Sigmoid colon (tissue), 7 donors: ENCODE results near the gene C7. TPM values are rescaled to one million over a fixed set of nuclear protein-coding genes. Genes with fewer than 3 reads are reported as not detected.
A peak's percentile ranks its signal among the peaks of the same experiment; 100 is the strongest.

Source experiments
- DNase-seq: peaks from one replicate; pipeline ENCODE4 v3.0.0-alpha.2; 2019
- H3K27ac ChIP-seq, 4 donors: fragments of 200-600 bp; sonication (generic); one replicate each; pipeline ENCODE4 v1.5.1; 2016 to 2019; ENCODE audit warnings: mild to moderate bottlenecking in 1 of 4
- H3K27me3 ChIP-seq, 3 donors: fragments of 200-600 bp; sonication (generic); one replicate each; pipeline ENCODE4 v1.5.1; 2019; ENCODE audit warnings: mild to moderate bottlenecking in 1 of 3
- H3K36me3 ChIP-seq, 4 donors: fragments of 200-600 bp; sonication (generic); one replicate each; pipeline ENCODE4 v1.5.1; 2016 to 2019
- H3K4me1 ChIP-seq, 4 donors: fragments of 200-600 bp; sonication (generic); one replicate each; pipeline ENCODE4 v1.5.1; 2017 to 2019
- H3K4me3 ChIP-seq, 4 donors: fragments of 200-600 bp; sonication (generic); one replicate each; pipeline ENCODE4 v1.5.1; 2017 to 2019; ENCODE audit warnings: mild to moderate bottlenecking in 2 of 4, moderate library complexity in 1 of 4
- H3K9me3 ChIP-seq, 4 donors: fragments of 200-600 bp in 3 of 4; sonication (generic) in 3 of 4; one replicate each; pipeline versions ENCODE4 v1.5.1 to v1.6.1; 2013 to 2019
- CTCF ChIP-seq, 4 experiments: fragments of 450-650 bp in 3 of 4; fragments of 200-600 bp in 1 of 4; IDR thresholded peaks; one replicate each; pipeline ENCODE4 v1.5.1; 2016 to 2019; ENCODE audit warnings: antibody characterized with exemption in 4 of 4, mild to moderate bottlenecking in 3 of 4, moderate library complexity in 2 of 4
- EP300 ChIP-seq, 4 donors: sonication (generic); formaldehyde crosslinking; IDR thresholded peaks; one replicate each; pipeline ENCODE4 v1.6.1; 2017; ENCODE audit warnings: antibody characterized with exemption in 4 of 4
- POLR2A ChIP-seq, 2 donors: fragments of 450-650 bp; IDR thresholded peaks; one replicate each; pipeline ENCODE4 v1.6.1; 2016; ENCODE audit warnings: antibody characterized with exemption in 2 of 2, mild to moderate bottlenecking in 2 of 2, moderate library complexity in 2 of 2
- POLR2AphosphoS5 ChIP-seq, 4 donors: sonication (generic); formaldehyde crosslinking; IDR thresholded peaks; one replicate each; pipeline ENCODE4 v1.6.1; 2017; ENCODE audit warnings: antibody characterized with exemption in 4 of 4
- WGBS, 2 donors: extraction: QIAGEN DNeasy Blood & Tissue Kit; methylation state at CpG; one replicate each; pipeline ENCODE4 v1.1.7; 2013; 5-methylcytosine and 5-hydroxymethylcytosine counted together
- intact Hi-C: fragments of 100-400 bp; cut with DNase I; formaldehyde crosslinking; loops from one replicate; pipeline ENCODE4 v1.15.1; 2023
- polyA plus RNA-seq, 3 donors: library from polyadenylated mRNA; stranded (reverse); fragments of 200-250 nt; gene quantifications; one replicate each; pipeline ENCODE4 v1.2.3, GENCODE V29; 2013
- total RNA-seq, 4 donors: library from RNA; depleted of rRNA; stranded (reverse); fragments of >200 nt; gene quantifications; one replicate each; pipeline ENCODE4 v1.1.0, GENCODE V29; 2016
- donor health status: healthy with polysubstance abuse.
- donor health status: Bipolar disorder and iron deficiency.
- donor health status: healthy.

Gene C7
- total and polyA plus RNA-seq, 7 donors = 6.2 to 799 (median 267) TPM

- peaks cover 0 to 18% (median 2%) of the 10 kb centered on the region in 4 donors for H3K4me1 ChIP-seq
- no peak overlapping the region for H3K4me3 ChIP-seq
- no peaks in the 10 kb centered on the region for H3K27me3 ChIP-seq
- H3K9me3 ChIP-seq = no peaks in the 10 kb centered on the region
- no peak overlapping the region for H3K27ac ChIP-seq
- intact Hi-C loops = no loop called here
- peaks cover 0 to 7% (median 0%) of the 10 kb centered on the region in 4 donors for H3K36me3 ChIP-seq
- WGBS, 2 donors = 19 to 55% methylated on average over 3 of the region's 3 CpGs
- no peak for DNase-seq
- TF ChIP-seq CTCF (IDR thresholded peaks at IDR 0.05) = no peak
- no peak for TF ChIP-seq POLR2AphosphoS5 (IDR thresholded peaks at IDR 0.05)
- TF ChIP-seq EP300 (IDR thresholded peaks at IDR 0.05) = no peak
- TF ChIP-seq POLR2A (IDR thresholded peaks at IDR 0.05) = no peak
Measured at GRCh38 chr5:40976041-40976440, 66.7 kb downstream of the C7 start.

- no peak for DNase-seq
Measured at GRCh38 chr5:40976836-40977235, 67.5 kb downstream of the C7 start.

GRCh38 chr5:40981420-40981819 lies 72.1 kb downstream of the C7 start:
- no peak overlapping the region for H3K27ac ChIP-seq
- intact Hi-C loops = no loop called here
- no peaks in the 10 kb centered on the region for H3K9me3 ChIP-seq
- H3K4me1 ChIP-seq = peaks cover 0 to 12% (median 0%) of the 10 kb centered on the region in 4 donors
- peaks cover 0 to 9% (median 0%) of the 10 kb centered on the region in 4 donors for H3K36me3 ChIP-seq
- 89 to 96% methylated on average over 9 of the region's 9 CpGs for WGBS, 2 donors
- TF ChIP-seq EP300 (IDR thresholded peaks at IDR 0.05) = no peak
- TF ChIP-seq CTCF (IDR thresholded peaks at IDR 0.05) = no peak
- TF ChIP-seq POLR2AphosphoS5 (IDR thresholded peaks at IDR 0.05) = no peak
- TF ChIP-seq POLR2A (IDR thresholded peaks at IDR 0.05) = no peak
- H3K4me3 ChIP-seq = no peak overlapping the region
- DNase-seq = no peak
- H3K27me3 ChIP-seq = no peaks in the 10 kb centered on the region

More at GRCh38 chr5:40976836-40977235, 67.5 kb downstream of the C7 start:
- peaks cover 0 to 18% (median 2%) of the 10 kb centered on the region in 4 donors for H3K4me1 ChIP-seq
- no peak overlapping the region for H3K4me3 ChIP-seq
- H3K9me3 ChIP-seq = no peaks in the 10 kb centered on the region
- peaks cover 0 to 9% (median 0%) of the 10 kb centered on the region in 4 donors for H3K36me3 ChIP-seq
- 61 to 79% methylated on average over 3 of the region's 3 CpGs for WGBS, 2 donors
- no peaks in the 10 kb centered on the region for H3K27me3 ChIP-seq
- intact Hi-C loops = no loop called here
- no peak for TF ChIP-seq EP300 (IDR thresholded peaks at IDR 0.05)
- TF ChIP-seq POLR2AphosphoS5 (IDR thresholded peaks at IDR 0.05) = peak in 1 of 4 donors; percentile 11
- TF ChIP-seq POLR2A (IDR thresholded peaks at IDR 0.05) = no peak
- TF ChIP-seq CTCF (IDR thresholded peaks at IDR 0.05) = no peak
- H3K27ac ChIP-seq = no peak overlapping the region

GRCh38 chr5:40983781-40984180 lies 74.5 kb downstream of the C7 start:
- H3K9me3 ChIP-seq = no peaks in the 10 kb centered on the region
- no peaks in the 10 kb centered on the region for H3K4me1 ChIP-seq
- no peaks in the 10 kb centered on the region for H3K27me3 ChIP-seq
- peaks cover 0 to 9% (median 0%) of the 10 kb centered on the region in 4 donors for H3K36me3 ChIP-seq
- H3K4me3 ChIP-seq = no peak overlapping the region
- DNase-seq = no peak
- intact Hi-C loops = no loop called here
- 89 to 90% methylated on average over 3 of the region's 3 CpGs for WGBS, 2 donors
- no peak overlapping the region for H3K27ac ChIP-seq
- TF ChIP-seq EP300 (IDR thresholded peaks at IDR 0.05) (no peak), POLR2AphosphoS5 (IDR thresholded peaks at IDR 0.05) (no peak), CTCF (IDR thresholded peaks at IDR 0.05) (no peak), POLR2A (IDR thresholded peaks at IDR 0.05) (no peak)

- Histone ChIP-seq H3K36me3 (peaks cover 0 to 9% (median 0%) of the 10 kb centered on the region in 4 donors), H3K27ac (no peak overlapping the region), H3K4me1 (peaks cover 0 to under 1% (median 0%) of the 10 kb centered on the region in 4 donors), H3K27me3 (no peaks in the 10 kb centered on the region), H3K4me3 (no peak overlapping the region), H3K9me3 (no peaks in the 10 kb centered on the region)
- intact Hi-C loops = no loop called here
- WGBS, 2 donors = 91 to 94% methylated on average over 3 of the region's 3 CpGs
- DNase-seq = no peak
- TF ChIP-seq POLR2AphosphoS5 (IDR thresholded peaks at IDR 0.05) (peak in 1 of 4 donors; percentile 5), CTCF (IDR thresholded peaks at IDR 0.05) (no peak)
Measured at GRCh38 chr5:40984884-40985283, 75.6 kb downstream of the C7 start.
